CD14-positive monocyte (primary cell): ENCODE measurements around the gene CLDN19. TPM values are rescaled to one million over a fixed set of nuclear protein-coding genes. Genes with fewer than 3 reads are reported as not detected.

Source experiments
- DNase-seq, 3 donors: peaks; one replicate each; pipeline ENCODE4 v3.0.0-alpha.2; 2011 to 2022
- H2AFZ ChIP-seq: 2 replicates; pipeline ENCODE4 v1.6.0; 2012; ENCODE audit warnings: mild to moderate bottlenecking, low read depth, low read length, inconsistent platforms; ENCODE audit not compliant: insufficient read depth, poor library complexity, severe bottlenecking
- H3K27ac ChIP-seq, 2 donors: 1 replicate in 1 of 2; 2 replicates in 1 of 2; pipeline ENCODE4 v1.5.1; 2012 to 2013; ENCODE audit warnings: low read length in 2 of 2, control low read depth in 1 of 2, inconsistent platforms in 1 of 2, low read depth in 1 of 2, mild to moderate bottlenecking in 1 of 2
- H3K27me3 ChIP-seq, 2 donors: one replicate each; pipeline versions ENCODE4 v1.6.0 to v1.6.1; 2011 to 2013; ENCODE audit warnings: low read length in 2 of 2; ENCODE audit not compliant: control insufficient read depth in 2 of 2, insufficient read depth in 2 of 2
- H3K36me3 ChIP-seq, 2 donors: replicated peaks in 1 of 2; 1 replicate in 1 of 2; 2 replicates in 1 of 2; pipeline versions ENCODE4 v1.5.1 to v1.6.1; 2012 to 2013; ENCODE audit warnings: low read length in 2 of 2, control low read depth in 1 of 2, inconsistent platforms in 1 of 2, mild to moderate bottlenecking in 1 of 2; ENCODE audit not compliant: insufficient read depth in 2 of 2, control insufficient read depth in 1 of 2
- H3K4me1 ChIP-seq, 2 donors: 1 replicate in 1 of 2; 2 replicates in 1 of 2; pipeline versions ENCODE4 v1.5.1 to v1.6.1; 2012 to 2013; ENCODE audit warnings: low read length in 2 of 2, control low read depth in 1 of 2, inconsistent platforms in 1 of 2, mild to moderate bottlenecking in 1 of 2, moderate library complexity in 1 of 2; ENCODE audit not compliant: insufficient read depth in 2 of 2, control insufficient read depth in 1 of 2
- H3K4me2 ChIP-seq: replicated peaks from 2 replicates; pipeline ENCODE3; 2012; ENCODE audit warnings: low read length, moderate library complexity, mild to moderate bottlenecking; ENCODE audit not compliant: poor library complexity, severe bottlenecking; ENCODE audit errors: extremely low read depth
- H3K4me3 ChIP-seq, 3 experiments: fragments of 200-600 bp in 1 of 3; sonication (generic) in 1 of 3; replicated peaks in 1 of 3; 1 replicate in 2 of 3; 2 replicates in 1 of 3; pipeline ENCODE4 v1.5.1; 2011 to 2013; ENCODE audit warnings: low read length in 3 of 3, mild to moderate bottlenecking in 3 of 3, control low read depth in 2 of 3, low read depth in 2 of 3, inconsistent platforms in 1 of 3, moderate library complexity in 1 of 3
- H3K79me2 ChIP-seq: 2 replicates; pipeline ENCODE4 v1.6.0; 2012; ENCODE audit warnings: mild to moderate bottlenecking, control low read depth, inconsistent platforms, low read length, moderate library complexity; ENCODE audit not compliant: insufficient read depth
- H3K9ac ChIP-seq: 2 replicates; pipeline ENCODE4 v1.6.0; 2017; ENCODE audit warnings: low read length, mild to moderate bottlenecking; ENCODE audit not compliant: insufficient read depth, poor library complexity, severe bottlenecking
- H3K9me3 ChIP-seq, 2 donors: replicated peaks in 1 of 2; 1 replicate in 1 of 2; 2 replicates in 1 of 2; pipeline versions ENCODE4 v1.5.1 to v1.6.1; 2012 to 2013; ENCODE audit warnings: low read length in 2 of 2, control low read depth in 1 of 2; ENCODE audit not compliant: control insufficient read depth in 1 of 2, insufficient read depth in 1 of 2
- H4K20me1 ChIP-seq: 2 replicates; pipeline ENCODE4 v1.6.0; 2012; ENCODE audit warnings: mild to moderate bottlenecking, low read length, control low read depth, moderate library complexity; ENCODE audit not compliant: insufficient read depth
- H3K27ac Mint-ChIP-seq, 7 donors: one replicate each; pipeline ENCODE4 v1.8.0; 2020; ENCODE audit warnings: mild to moderate bottlenecking in 7 of 7, mixed read lengths in 7 of 7, moderate library complexity in 6 of 7, inconsistent platforms in 2 of 7
- H3K27me3 Mint-ChIP-seq, 3 donors: one replicate each; pipeline ENCODE4 v1.8.0; 2021 to 2022; ENCODE audit warnings: low read depth in 3 of 3, mild to moderate bottlenecking in 3 of 3, mixed read lengths in 3 of 3, moderate library complexity in 3 of 3, inconsistent platforms in 1 of 3
- H3K36me3 Mint-ChIP-seq, 2 donors: one replicate each; pipeline ENCODE4 v1.8.0; 2020; ENCODE audit warnings: mixed read lengths in 2 of 2, inconsistent platforms in 1 of 2, mild to moderate bottlenecking in 1 of 2
- H3K4me1 Mint-ChIP-seq: one replicate; pipeline ENCODE4 v1.8.0; 2020; ENCODE audit warnings: mild to moderate bottlenecking, mixed read lengths
- H3K4me3 Mint-ChIP-seq, 2 donors: one replicate each; pipeline ENCODE4 v1.8.0; 2020; ENCODE audit warnings: mild to moderate bottlenecking in 2 of 2, mixed read lengths in 2 of 2, moderate library complexity in 1 of 2
- H3K9me3 Mint-ChIP-seq, 7 donors: one replicate each; pipeline ENCODE4 v1.8.0; 2020 to 2022; ENCODE audit warnings: mixed read lengths in 7 of 7, mild to moderate bottlenecking in 6 of 7, moderate library complexity in 6 of 7, inconsistent platforms in 2 of 7
- CTCF ChIP-seq: fragments of 200-600 bp; IDR thresholded peaks from one replicate; pipeline ENCODE4 v1.8.0; 2022; ENCODE audit warnings: antibody characterized with exemption, mild to moderate bottlenecking
- WGBS: methylation state at CpG from one replicate; pipeline ENCODE4 v1.1.5; 2013; ENCODE audit warnings: missing lambda C conversion rate; ENCODE audit not compliant: insufficient coverage; 5-methylcytosine and 5-hydroxymethylcytosine counted together
- intact Hi-C, 2 donors: fragments of 100-400 bp; cut with micrococcal nuclease; formaldehyde crosslinking; loops; one replicate each; pipeline versions ENCODE4 v1.15.0 to v1.15.1; 2023
- polyA minus RNA-seq: library from RNA; depleted of rRNA, polyadenylated mRNA; stranded (reverse); fragments of >200 nt; gene quantifications from 2 replicates; pipeline ENCODE4 v1.2.3, GENCODE V29; 2012
- polyA plus RNA-seq, 3 donors: library from polyadenylated mRNA; depleted of rRNA in 1 of 3; unstranded in 2 of 3; stranded (reverse) in 1 of 3; fragments of 300-500 nt in 2 of 3; fragments of >200 nt in 1 of 3; fragmentation: Illumina TruSeq in 2 of 3; gene quantifications; 1 replicate in 2 of 3; 2 replicates in 1 of 3; pipeline ENCODE4 v1.2.3, GENCODE V29; 2012 to 2021
- total RNA-seq, 12 experiments: library from RNA in 1 of 12; stranded (reverse) in 1 of 12; fragments of 120-200 nt in 1 of 12; gene quantifications; one replicate each; pipeline ENCODE4 v1.2.4 and lab custom pipeline; 2013 to 2026; ENCODE audit warnings: mixed read lengths in 6 of 12, inconsistent platforms in 1 of 12

The CLDN19 gene
- total RNA-seq (2013), result not detected
- polyA plus RNA-seq, result not detected
- polyA minus RNA-seq, result 0.14 TPM in 1 of 2 replicates, not detected in the other
- total RNA-seq (lab: John Stamatoyannopoulos, UW), result 0 to 0.60 (median 0) reads per million in 11 experiments

- H3K27ac ChIP-seq, result no peak within 1 kb of the TSS
- Mint-ChIP-seq H3K4me3 (no peak within 1 kb of the TSS), H3K4me1 (peaks cover 26% of the 10 kb centered on the region), H3K9me3 (peaks cover 0 to 3% (median 0%) of the 10 kb centered on the region in 7 donors), H3K27me3 (peaks cover 0 to 7% (median 1%) of the 10 kb centered on the region in 3 donors), H3K36me3 (peaks cover 0 to 5% of the 10 kb centered on the region in 2 donors), H3K27ac (peak within 1 kb of the TSS in 2 of 7 donors; percentile 74 to 76)
- no peak for DNase-seq
- peaks cover 26 to 30% of the 10 kb centered on the region in 2 donors for H3K4me1 ChIP-seq
- intact Hi-C loops, result loop anchor here in 1 of 2 donors (10.0 kb wide), 1 partner anchor 395 kb away; no protein-coding TSS in a partner anchor
- no peaks in the 10 kb centered on the region for H3K27me3 ChIP-seq
- H2AFZ ChIP-seq, result no peak within 1 kb of the TSS
- no peak within 1 kb of the TSS for H3K9ac ChIP-seq
- H3K4me3 ChIP-seq, result no peak within 1 kb of the TSS
- no peaks in the 10 kb centered on the region for H3K36me3 ChIP-seq
- H3K9me3 ChIP-seq, result no peaks in the 10 kb centered on the region
- H4K20me1 ChIP-seq, result no peaks in the 10 kb centered on the region
- 97% methylated on average over 22 of the region's 27 CpGs for WGBS
- no peak for TF ChIP-seq CTCF
- no peak within 1 kb of the TSS for H3K4me2 ChIP-seq
- no peaks in the 10 kb centered on the region for H3K79me2 ChIP-seq
These were observed at the start of gene CLDN19 for GRCh38 chr1:42739753-42740700. CLDN19 (minus strand) TSS chr1:42740236; CDS start chr1:42740063, 173 bp downstream.

- no peak overlapping the region for H2AFZ ChIP-seq
- H3K4me2 ChIP-seq, result no peak overlapping the region
- no peaks in the 10 kb centered on the region for H3K9me3 ChIP-seq
- H3K9ac ChIP-seq, result no peak overlapping the region
- peaks cover 13% of the 10 kb centered on the region for H3K4me1 Mint-ChIP-seq
- H4K20me1 ChIP-seq, result no peaks in the 10 kb centered on the region
- H3K27me3 Mint-ChIP-seq, result peaks cover 23 to 29% (median 25%) of the 10 kb centered on the region in 3 donors
- intact Hi-C loops, result no loop called here
- H3K4me3 Mint-ChIP-seq, result no peak overlapping the region
- DNase-seq, result no peak
- peaks cover 7 to 11% of the 10 kb centered on the region in 2 donors for H3K4me1 ChIP-seq
- peaks cover 15 to 16% of the 10 kb centered on the region in 2 donors for H3K36me3 Mint-ChIP-seq
- H3K79me2 ChIP-seq, result no peaks in the 10 kb centered on the region
- no peak overlapping the region for H3K4me3 ChIP-seq
- 100% methylated on average over 1 of the region's 1 CpG for WGBS
- peak overlapping the region in 1 of 7 donors; percentile 31 for H3K27ac Mint-ChIP-seq
- peaks cover 4 to 24% of the 10 kb centered on the region in 2 donors for H3K27me3 ChIP-seq
- TF ChIP-seq CTCF, result no peak
- peaks cover 0 to 7% (median 1%) of the 10 kb centered on the region in 7 donors for H3K9me3 Mint-ChIP-seq
- no peak overlapping the region for H3K27ac ChIP-seq
- H3K36me3 ChIP-seq, result peaks cover 0 to 5% of the 10 kb centered on the region in 2 donors
These were observed 48.0 kb upstream of the CLDN19 start for GRCh38 chr1:42788021-42788420.
